GM19043 (cell line): ENCODE results near the gene EIF6.

ENCODE experiments used
- ATAC-seq: cut with Tn5 transposase; IDR thresholded peaks from one replicate; pipeline ENCODE4 v1.9.1; 2021; ENCODE audit warnings: low read depth; ENCODE audit not compliant: unreplicated experiment

EIF6 gene

DNA sequence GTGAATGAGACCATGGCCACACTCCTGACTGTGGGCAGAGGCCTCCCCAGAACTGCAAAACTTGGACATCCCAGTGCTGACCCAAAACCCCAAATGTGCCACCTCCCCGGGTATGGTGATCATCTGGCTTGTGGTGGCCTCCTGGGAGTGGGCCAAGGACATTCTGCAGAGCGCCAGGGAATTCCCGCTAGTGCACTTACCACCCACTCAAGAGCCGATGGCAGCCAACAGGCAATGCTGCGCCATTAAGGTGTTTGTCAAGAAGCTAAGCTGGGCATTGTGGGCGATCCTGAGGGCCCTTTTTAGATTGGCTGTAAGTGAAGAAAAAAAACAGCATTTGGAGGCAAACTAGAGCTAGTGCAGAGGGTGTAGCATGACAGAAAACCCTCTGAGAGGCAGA, 48.7 kb downstream of the EIF6 start:
- no peak for ATAC-seq

DNA sequence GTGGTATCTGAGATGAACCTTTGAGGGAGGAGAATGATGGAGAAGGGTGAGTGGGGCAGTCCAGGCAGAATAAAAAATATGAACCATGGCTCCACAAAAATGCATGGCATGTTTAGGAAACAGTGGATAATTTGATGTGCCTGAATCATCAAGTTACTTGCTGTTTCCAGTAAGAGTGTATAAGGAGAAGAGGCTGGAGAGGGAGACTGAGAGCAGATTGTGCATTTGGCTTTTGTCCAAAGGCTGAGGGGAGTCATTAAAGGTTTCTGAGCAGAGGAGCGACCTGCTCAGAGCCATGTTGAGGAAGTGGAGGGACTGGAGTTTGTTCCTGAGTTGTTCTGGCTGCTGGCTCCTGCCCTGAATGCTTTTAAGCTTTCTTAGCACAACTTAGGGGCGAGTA, 52.0 kb downstream of the EIF6 start:
- ATAC-seq, result no peak
